B cell (primary cell): ENCODE data around the gene EPM2AIP1. TPM values are rescaled to one million over a fixed set of nuclear protein-coding genes. Genes with fewer than 3 reads are reported as not detected.

Source experiments
- ATAC-seq: fragments of 200-7000 bp; cut with Tn5 transposase; one replicate; pipeline ENCODE4 v1.10.0; 2021; ENCODE audit warnings: low read depth, mild to moderate bottlenecking, moderate number of reproducible peaks, moderate library complexity
- CTCF ChIA-PET: fragments of 350-600 bp; sonication (Branson Sonifier 250); formaldehyde crosslinking; loops from one replicate; lab custom pipeline; 2021; ENCODE audit warnings: antibody characterized with exemption, inconsistent platforms; lab: Charles Lee
- POLR2A ChIA-PET: fragments of 350-600 bp; sonication (Branson Sonifier 250); formaldehyde crosslinking; loops from one replicate; lab custom pipeline; 2021; ENCODE audit warnings: antibody characterized with exemption; lab: Charles Lee
- DNase-seq: peaks from one replicate; pipeline ENCODE4 v3.0.0; 2013
- H2AFZ ChIP-seq: 2 replicates; pipeline ENCODE4 v1.6.1; 2012; ENCODE audit warnings: mild to moderate bottlenecking, low read depth, low read length; ENCODE audit not compliant: insufficient read depth, poor library complexity, severe bottlenecking
- H3K27ac ChIP-seq, 2 donors: 1 replicate in 1 of 2; 2 replicates in 1 of 2; pipeline ENCODE4 v1.5.1; 2012 to 2013; ENCODE audit warnings: low read length in 2 of 2, mild to moderate bottlenecking in 2 of 2, moderate library complexity in 1 of 2
- H3K27me3 ChIP-seq, 4 experiments: fragments of 200-600 bp in 1 of 4; sonication (generic) in 1 of 4; replicated peaks in 1 of 4; 1 replicate in 2 of 4; 2 replicates in 2 of 4; pipeline versions ENCODE4 v1.6.1 to v1.7.0; 2013 to 2016; ENCODE audit warnings: low read length in 3 of 4, mild to moderate bottlenecking in 2 of 4, mixed read lengths in 1 of 4, moderate library complexity in 1 of 4; ENCODE audit not compliant: insufficient read depth in 4 of 4, control insufficient read depth in 3 of 4; ENCODE audit errors: control extremely low read depth in 1 of 4
- H3K36me3 ChIP-seq, 2 experiments: replicated peaks in 1 of 2; 1 replicate in 1 of 2; 2 replicates in 1 of 2; pipeline versions ENCODE4 v1.6.1 to v1.7.1; 2013; ENCODE audit warnings: low read length in 1 of 2; ENCODE audit not compliant: insufficient read depth in 2 of 2, control insufficient read depth in 1 of 2; ENCODE audit errors: control extremely low read depth in 1 of 2, extremely low read depth in 1 of 2
- H3K4me1 ChIP-seq, 2 donors: fragments of 200-600 bp in 1 of 2; sonication (generic) in 1 of 2; 1 replicate in 1 of 2; 2 replicates in 1 of 2; pipeline versions ENCODE4 v1.5.1 to v1.6.1; 2013 to 2017; ENCODE audit warnings: low read length in 2 of 2; ENCODE audit not compliant: control insufficient read depth in 2 of 2, insufficient read depth in 2 of 2
- H3K4me2 ChIP-seq: replicated peaks from 2 replicates; pipeline ENCODE3; 2012; ENCODE audit warnings: mild to moderate bottlenecking, low read depth, low read length; ENCODE audit not compliant: poor library complexity, severe bottlenecking
- H3K4me3 ChIP-seq, 5 experiments: fragments of 200-600 bp in 1 of 5; sonication (generic) in 1 of 5; 1 replicate in 3 of 5; 2 replicates in 2 of 5; pipeline versions ENCODE4 v1.5.1 to v1.7.0; 2011 to 2016; ENCODE audit warnings: low read length in 4 of 5, mild to moderate bottlenecking in 4 of 5, low read depth in 2 of 5, control low read depth in 1 of 5, moderate library complexity in 1 of 5; ENCODE audit not compliant: insufficient read depth in 1 of 5; ENCODE audit errors: control extremely low read depth in 1 of 5, extremely low read depth in 1 of 5
- H3K79me2 ChIP-seq: fragments of 200-600 bp; sonication (generic); one replicate; pipeline ENCODE4 v1.6.0; 2016; ENCODE audit warnings: low read length; ENCODE audit not compliant: control insufficient read depth, insufficient read depth
- H3K9ac ChIP-seq: fragments of 200-600 bp; sonication (generic); 2 replicates; pipeline ENCODE4 v1.6.1; 2017; ENCODE audit warnings: mild to moderate bottlenecking, low read length, moderate library complexity
- H3K9me3 ChIP-seq, 3 donors: one replicate each; pipeline versions ENCODE4 v1.6.1 to v1.7.1; 2013; ENCODE audit warnings: low read length in 2 of 3; ENCODE audit not compliant: control insufficient read depth in 2 of 3, insufficient read depth in 1 of 3; ENCODE audit errors: control extremely low read depth in 1 of 3
- H4K20me1 ChIP-seq: 2 replicates; pipeline ENCODE4 v1.6.0; 2012; ENCODE audit warnings: mild to moderate bottlenecking, low read length; ENCODE audit not compliant: insufficient read depth, control insufficient read depth, poor library complexity, severe bottlenecking
- H3K27ac Mint-ChIP-seq: one replicate; pipeline ENCODE4 v1.8.0; 2021; ENCODE audit warnings: mixed read lengths
- H3K27me3 Mint-ChIP-seq: one replicate; pipeline ENCODE4 v1.8.0; 2021; ENCODE audit warnings: mixed read lengths
- H3K4me1 Mint-ChIP-seq: one replicate; pipeline ENCODE4 v1.8.0; 2021; ENCODE audit warnings: mixed read lengths
- H3K4me3 Mint-ChIP-seq: one replicate; pipeline ENCODE4 v1.8.0; 2021; ENCODE audit warnings: mixed read lengths
- H3K9me3 Mint-ChIP-seq: one replicate; pipeline ENCODE4 v1.8.0; 2022; ENCODE audit warnings: mixed read lengths; ENCODE audit not compliant: insufficient read depth
- EZH2 ChIP-seq: IDR thresholded peaks from 2 replicates; pipeline ENCODE4 v1.6.1; 2012; ENCODE audit warnings: borderline replicate concordance, low read depth, mild to moderate bottlenecking, moderate library complexity, low read length; ENCODE audit not compliant: insufficient read depth, poor library complexity, severe bottlenecking
- WGBS: methylation state at CpG from one replicate; pipeline ENCODE4 v1.1.5; 2013; ENCODE audit warnings: missing lambda C conversion rate; ENCODE audit not compliant: insufficient coverage; 5-methylcytosine and 5-hydroxymethylcytosine counted together
- intact Hi-C: fragments of 100-400 bp; cut with micrococcal nuclease; formaldehyde crosslinking; loops from one replicate; pipeline ENCODE4 v1.10.0; 2022
- polyA plus RNA-seq: library from polyadenylated mRNA; depleted of rRNA; stranded (reverse); fragments of >200 nt; gene quantifications from 2 replicates; pipeline ENCODE4 v1.2.3, GENCODE V29; 2012
- total RNA-seq, 2 donors: library from RNA; stranded (reverse); fragments of 120-200 nt in 1 of 2; gene quantifications; 1 replicate in 1 of 2; 2 replicates in 1 of 2; pipeline versions ENCODE4 v1.2.3 to v1.2.4, GENCODE V29; 2013 to 2022
- TF ChIP-seq, protein P1 (sequence below): fragments of 200-600 bp; IDR thresholded peaks from one replicate; pipeline ENCODE4 v1.8.0; 2022; ENCODE audit warnings: antibody characterized with exemption, mild to moderate bottlenecking

EPM2AIP1 gene
- total and polyA plus RNA-seq, 2 donors (not counting 1 experiment from before 2014, with no cell fraction given), result 13.5 to 42.4 TPM

- no peak for ATAC-seq
- POLR2A ChIA-PET, result interaction anchor here (0.9 to 1.8 kb wide), 10 partner anchors 22 to 1173 kb away, joined by 3 to 12 read pairs (median 4); partner anchors contain the start of gene TRANK1
Measured at GRCh38 chr3:36991923-36992805, 767 bp downstream of the EPM2AIP1 start.

More at GRCh38 chr3:36991923-36992805, 767 bp downstream of the EPM2AIP1 start:
- Histone ChIP-seq H3K4me1 (peaks cover 49 to 56% of the 10 kb centered on the region in 2 donors), H3K79me2 (peaks cover 65% of the 10 kb centered on the region), H4K20me1 (no peaks in the 10 kb centered on the region), H3K9ac (peak overlapping the region; percentile 78), H3K27ac (peak overlapping the region; percentile 97 to 98), H2AFZ (peak overlapping the region; percentile 76), H3K4me3 (peak overlapping the region; percentile 67 to 86 (median 76)), H3K36me3 (peaks cover 0 to 21% of the 10 kb centered on the region in 2 experiments), H3K4me2 (peak overlapping the region; percentile 89), H3K27me3 (no peaks in the 10 kb centered on the region), H3K9me3 (no peaks in the 10 kb centered on the region)
- WGBS, result 2% methylated on average over 18 of the region's 24 CpGs
- intact Hi-C loops, result loop anchor here (1.0 to 5.0 kb wide), 3 partner anchors 35 to 99 kb away; partner anchors contain the start of gene TRANK1
- Mint-ChIP-seq H3K4me3 (no peak overlapping the region), H3K27me3 (no peaks in the 10 kb centered on the region), H3K9me3 (no peaks in the 10 kb centered on the region), H3K27ac (no peak overlapping the region), H3K4me1 (peaks cover 46% of the 10 kb centered on the region)
- DNase-seq, result no peak
- TF ChIP-seq EZH2, result no peak
- TF ChIP-seq, protein P1, sequence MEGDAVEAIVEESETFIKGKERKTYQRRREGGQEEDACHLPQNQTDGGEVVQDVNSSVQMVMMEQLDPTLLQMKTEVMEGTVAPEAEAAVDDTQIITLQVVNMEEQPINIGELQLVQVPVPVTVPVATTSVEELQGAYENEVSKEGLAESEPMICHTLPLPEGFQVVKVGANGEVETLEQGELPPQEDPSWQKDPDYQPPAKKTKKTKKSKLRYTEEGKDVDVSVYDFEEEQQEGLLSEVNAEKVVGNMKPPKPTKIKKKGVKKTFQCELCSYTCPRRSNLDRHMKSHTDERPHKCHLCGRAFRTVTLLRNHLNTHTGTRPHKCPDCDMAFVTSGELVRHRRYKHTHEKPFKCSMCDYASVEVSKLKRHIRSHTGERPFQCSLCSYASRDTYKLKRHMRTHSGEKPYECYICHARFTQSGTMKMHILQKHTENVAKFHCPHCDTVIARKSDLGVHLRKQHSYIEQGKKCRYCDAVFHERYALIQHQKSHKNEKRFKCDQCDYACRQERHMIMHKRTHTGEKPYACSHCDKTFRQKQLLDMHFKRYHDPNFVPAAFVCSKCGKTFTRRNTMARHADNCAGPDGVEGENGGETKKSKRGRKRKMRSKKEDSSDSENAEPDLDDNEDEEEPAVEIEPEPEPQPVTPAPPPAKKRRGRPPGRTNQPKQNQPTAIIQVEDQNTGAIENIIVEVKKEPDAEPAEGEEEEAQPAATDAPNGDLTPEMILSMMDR, result no peak
- CTCF ChIA-PET, result interaction anchor here (0.7 to 3.8 kb wide), 11 partner anchors 11 to 123 kb away, joined by 3 to 25 read pairs (median 6); no protein-coding TSS in a partner anchor
